Keratinocyte (primary cell): ENCODE results near the gene ABLIM2. TPM values are rescaled to one million over a fixed set of nuclear protein-coding genes. Genes with fewer than 3 reads are reported as not detected.

Experiments used
- DNase-seq: peaks from one replicate; pipeline ENCODE4 v3.0.0-alpha.2; 2011; ENCODE audit warnings: low read depth, missing footprints, low spot score
- FAIRE-seq: peaks from 2 replicates; lab custom pipeline; 2011; peaks lifted over from hg19 to GRCh38; lab: Jason Lieb, UNC
- H2AFZ ChIP-seq: 2 replicates; pipeline ENCODE4 v1.6.0; 2012; ENCODE audit warnings: low read length, control low read depth, inconsistent platforms; ENCODE audit not compliant: control insufficient read depth
- H3K27ac ChIP-seq: 2 replicates; pipeline ENCODE4 v1.5.1; 2011; ENCODE audit warnings: low read length; ENCODE audit not compliant: control insufficient read depth, insufficient read depth
- H3K27me3 ChIP-seq: 3 replicates; pipeline ENCODE4 v1.6.0; 2011; ENCODE audit warnings: low read length; ENCODE audit not compliant: control insufficient read depth, insufficient read depth; ENCODE audit errors: extremely low read depth
- H3K36me3 ChIP-seq, 2 experiments: 2 replicates in 1 of 2; 3 replicates in 1 of 2; pipeline ENCODE4 v1.5.1; 2011; ENCODE audit warnings: low read length in 2 of 2, mild to moderate bottlenecking in 1 of 2; ENCODE audit not compliant: control insufficient read depth in 2 of 2, insufficient read depth in 2 of 2; ENCODE audit errors: extremely low read depth in 1 of 2
- H3K4me1 ChIP-seq: 3 replicates; pipeline ENCODE4 v1.5.1; 2011; ENCODE audit warnings: low read length; ENCODE audit not compliant: control insufficient read depth, insufficient read depth; ENCODE audit errors: extremely low read depth
- H3K4me2 ChIP-seq: 3 replicates; pipeline ENCODE4 v1.6.0; 2011; ENCODE audit warnings: low read depth, low read length; ENCODE audit not compliant: control insufficient read depth, insufficient read depth; ENCODE audit errors: extremely low read depth
- H3K4me3 ChIP-seq, 3 experiments: fragments of 200-600 bp in 1 of 3; sonication (generic) in 1 of 3; 2 replicates in 2 of 3; 3 replicates in 1 of 3; pipeline ENCODE4 v1.5.1; 2011 to 2016; ENCODE audit warnings: low read length in 3 of 3, mild to moderate bottlenecking in 3 of 3, control low read depth in 2 of 3, inconsistent platforms in 1 of 3, low read depth in 1 of 3, mixed read lengths in 1 of 3, mixed run types in 1 of 3, moderate library complexity in 1 of 3; ENCODE audit not compliant: control insufficient read depth in 2 of 3, insufficient read depth in 2 of 3; ENCODE audit errors: extremely low read depth in 1 of 3
- H3K79me2 ChIP-seq: 2 replicates; pipeline ENCODE4 v1.6.0; 2012; ENCODE audit warnings: low read length; ENCODE audit not compliant: control insufficient read depth, insufficient read depth
- H3K9ac ChIP-seq: 3 replicates; pipeline ENCODE4 v1.6.0; 2011; ENCODE audit warnings: low read length; ENCODE audit not compliant: control insufficient read depth, insufficient read depth; ENCODE audit errors: extremely low read depth
- H3K9me1 ChIP-seq: 3 replicates; pipeline ENCODE4 v1.6.0; 2011; ENCODE audit warnings: low read length; ENCODE audit not compliant: control insufficient read depth, insufficient read depth; ENCODE audit errors: extremely low read depth
- H3K9me3 ChIP-seq: 2 replicates; pipeline ENCODE4 v1.5.1; 2012; ENCODE audit warnings: low read depth, low read length; ENCODE audit not compliant: control insufficient read depth
- H4K20me1 ChIP-seq: 3 replicates; pipeline ENCODE4 v1.6.0; 2011; ENCODE audit warnings: low read length; ENCODE audit not compliant: control insufficient read depth, insufficient read depth; ENCODE audit errors: extremely low read depth
- CTCF ChIP-seq, 3 experiments: IDR thresholded peaks in 1 of 3; conservative IDR thresholded peaks in 1 of 3; optimal IDR thresholded peaks in 1 of 3; 2 replicates in 2 of 3; 3 replicates in 1 of 3; pipeline versions ENCODE3 to v1.5.1; 2011; ENCODE audit warnings: low read length in 3 of 3, mild to moderate bottlenecking in 3 of 3, moderate library complexity in 2 of 3, control low read depth in 1 of 3, inconsistent platforms in 1 of 3; ENCODE audit not compliant: insufficient read depth in 2 of 3; ENCODE audit errors: extremely low read depth in 1 of 3
- EZH2 ChIP-seq: IDR thresholded peaks from one replicate; pipeline ENCODE4 v1.6.1; 2012; ENCODE audit warnings: inconsistent platforms, mild to moderate bottlenecking, low read length, moderate library complexity
- dilution Hi-C: fragments of 300-500 bp; cut with MboI; formaldehyde crosslinking; loops from one replicate; pipeline ENCODE4 v1.7.0; 2020; ENCODE audit warnings: low sequenced_read_pairs; ENCODE audit not compliant: extremely low pct_ligation_motif_present
- polyA plus RNA-seq, 5 experiments: library from polyadenylated mRNA; depleted of rRNA in 3 of 5; stranded (reverse) in 3 of 5; stranded (forward) in 1 of 5; unstranded in 1 of 5; fragments of >200 nt; gene quantifications; 1 replicate in 1 of 5; 2 replicates in 3 of 5; 3 replicates in 1 of 5; pipeline versions ENCODE4 v1.2.1 to v1.2.3, GENCODE V29; 2011 to 2012; ENCODE audit warnings: missing spikeins in 2 of 5, low read depth in 1 of 5, low replicate concordance in 1 of 5

ABLIM2 gene
- polyA plus RNA-seq, 1 donor (not counting 4 experiments of a cell fraction or from before 2014, with no cell fraction given), result 0.94 TPM

GRCh38 chr4:8131210-8131609 lies 27.4 kb downstream of the ABLIM2 start:
- Histone ChIP-seq H3K9me1 (no peaks in the 10 kb centered on the region), H3K79me2 (no peaks in the 10 kb centered on the region), H3K4me3 (no peak overlapping the region), H3K27me3 (peaks cover 8% of the 10 kb centered on the region), H3K9ac (no peak overlapping the region), H3K4me2 (no peak overlapping the region), H2AFZ (no peak overlapping the region), H3K36me3 (no peaks in the 10 kb centered on the region), H3K9me3 (no peaks in the 10 kb centered on the region), H4K20me1 (no peaks in the 10 kb centered on the region), H3K27ac (no peak overlapping the region), H3K4me1 (no peaks in the 10 kb centered on the region)
- dilution Hi-C loops, result no loop called here
- TF ChIP-seq CTCF (optimal IDR thresholded peaks at IDR 0.05 in 1 of 3, IDR thresholded peaks at IDR 0.05 in 1 of 3, conservative IDR thresholded peaks at IDR 0.05 in 1 of 3; ENCODE audit: extremely low read depth in 1 of 3, insufficient read depth in 2 of 3, low read length in 3 of 3) (no peak), EZH2 (no peak)
- DNase-seq (no peak), FAIRE-seq (no peak)

DNA sequence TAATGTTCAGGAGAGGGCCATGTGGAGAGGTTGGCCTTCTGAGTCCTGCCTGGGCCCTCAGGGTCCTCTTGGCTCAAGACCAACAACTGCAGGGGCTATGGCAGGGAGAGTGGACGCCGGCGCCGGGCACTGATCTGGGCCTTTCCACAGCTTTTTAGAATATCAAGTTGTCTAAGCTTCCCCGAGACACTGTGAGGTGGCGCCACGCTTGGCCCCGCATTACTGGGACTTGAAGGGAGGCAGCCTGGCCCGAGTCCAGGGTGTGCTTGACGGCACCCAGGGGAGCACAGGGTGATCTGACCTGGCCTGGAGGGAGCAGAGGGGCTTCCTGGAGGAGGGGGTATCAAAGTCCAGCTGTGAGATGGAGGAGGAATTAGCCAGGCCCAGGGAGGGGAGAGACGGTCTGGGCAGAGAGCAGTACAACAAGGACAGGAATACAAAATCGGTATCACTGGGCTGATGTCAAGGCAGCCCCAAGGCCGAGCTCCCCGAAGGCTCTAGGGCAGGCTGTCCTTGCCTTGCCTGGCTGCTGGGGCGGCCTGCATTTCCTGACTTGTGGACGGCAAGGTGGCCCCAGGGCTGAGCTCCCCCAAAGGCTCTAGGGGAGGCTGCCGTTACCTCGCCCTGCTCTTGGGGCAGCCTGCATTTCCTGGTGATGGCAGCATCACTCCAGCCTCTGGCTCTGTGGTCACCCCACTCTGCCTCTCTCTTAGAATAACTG lies 28.1 kb downstream of the ABLIM2 start:
- Histone ChIP-seq H3K4me3 (no peak overlapping the region), H3K4me2 (no peak overlapping the region), H3K79me2 (no peaks in the 10 kb centered on the region), H3K9me1 (no peaks in the 10 kb centered on the region), H3K9me3 (no peaks in the 10 kb centered on the region), H3K9ac (no peak overlapping the region), H4K20me1 (no peaks in the 10 kb centered on the region), H3K36me3 (no peaks in the 10 kb centered on the region), H3K27ac (no peak overlapping the region), H3K27me3 (peaks cover 8% of the 10 kb centered on the region), H3K4me1 (no peaks in the 10 kb centered on the region), H2AFZ (no peak overlapping the region)
- dilution Hi-C loops, result no loop called here
- FAIRE-seq (no peak), DNase-seq (no peak)
- TF ChIP-seq EZH2, result no peak
- no peak for TF ChIP-seq CTCF (optimal IDR thresholded peaks at IDR 0.05 in 1 of 3, IDR thresholded peaks at IDR 0.05 in 1 of 3, conservative IDR thresholded peaks at IDR 0.05 in 1 of 3; ENCODE audit: extremely low read depth in 1 of 3, insufficient read depth in 2 of 3, low read length in 3 of 3)
